GM23248 (cell line): Measurements from ENCODE around the gene ZNF280C.

ENCODE experiments used
- EZH2 ChIP-seq: fragments of 200-600 bp; sonication (generic); IDR thresholded peaks from 2 replicates; pipeline ENCODE4 v1.6.1; 2018; ENCODE audit warnings: antibody characterized with exemption, mild to moderate bottlenecking; ENCODE audit not compliant: insufficient read depth, poor library complexity, severe bottlenecking
- EZH2phosphoT487 ChIP-seq: fragments of 200-600 bp; sonication (generic); IDR thresholded peaks from 2 replicates; pipeline ENCODE4 v1.6.1; 2018; ENCODE audit warnings: antibody characterized with exemption, moderate library complexity, mild to moderate bottlenecking, low read depth; ENCODE audit not compliant: insufficient read depth

DNA sequence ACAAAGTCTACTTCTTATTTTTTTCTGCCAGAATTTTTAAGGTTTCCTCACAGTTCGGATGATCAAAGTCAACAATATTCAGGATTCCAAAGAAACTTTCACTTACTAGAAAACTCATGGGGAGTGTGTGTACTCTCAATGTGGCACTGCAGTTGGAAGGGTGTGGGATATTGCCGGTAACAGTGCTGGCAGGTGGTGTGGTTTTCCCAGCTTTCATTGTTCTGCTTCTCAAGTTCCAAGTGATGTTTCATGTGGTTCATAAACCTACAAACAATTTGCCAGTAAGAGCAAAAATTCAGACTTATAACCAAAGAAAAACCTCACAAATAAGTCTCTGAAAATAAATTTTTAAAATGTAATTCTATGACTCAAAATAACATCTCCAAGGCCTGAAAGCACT is 39.8 kb downstream of the ZNF280C start:
- TF ChIP-seq EZH2 = no peak
- TF ChIP-seq EZH2phosphoT487 = no peak
